PFSK-1 (cell line): Measurements from ENCODE around the gene PSME1.

Source experiments
- POLR2AphosphoS5 ChIP-seq: IDR thresholded peaks from 2 replicates; pipeline ENCODE4 v1.6.1; 2012; ENCODE audit warnings: low read depth, mild to moderate bottlenecking, control low read depth, low read length, moderate library complexity
- REST ChIP-seq, 2 experiments: IDR thresholded peaks; 2 replicates each; pipeline versions ENCODE4 v1.6.1 to v1.8.0; 2011 to 2012; ENCODE audit warnings: low read depth in 2 of 2, low read length in 2 of 2, control low read depth in 1 of 2, inconsistent platforms in 1 of 2, mild to moderate bottlenecking in 1 of 2, moderate library complexity in 1 of 2; ENCODE audit not compliant: insufficient read depth in 1 of 2
- SIN3A ChIP-seq: IDR thresholded peaks from 2 replicates; pipeline ENCODE4 v1.6.1; 2012; ENCODE audit warnings: mild to moderate bottlenecking, low read length, moderate library complexity, borderline replicate concordance; ENCODE audit not compliant: insufficient read depth
- TAF1 ChIP-seq: IDR thresholded peaks from 2 replicates; pipeline ENCODE4 v1.6.1; 2012; ENCODE audit warnings: low read length, control low read depth, borderline replicate concordance; ENCODE audit not compliant: insufficient read depth

- no peak for TF ChIP-seq TAF1
- no peak for TF ChIP-seq REST (IDR thresholded peaks at IDR 0.05; ENCODE audit: insufficient read depth in 1 of 2, low read depth in 2 of 2, low read length in 2 of 2)
- no peak for TF ChIP-seq POLR2AphosphoS5
- TF ChIP-seq SIN3A = no peak
Measured at GRCh38 chr14:24092110-24092504, 43.9 kb upstream of the PSME1 start.
